SK-N-DZ (cell line): Measurements from ENCODE around the gene KIAA1671.

ENCODE experiments used
- DNase-seq: peaks from one replicate; pipeline ENCODE4 v3.0.0-alpha.2; 2015; ENCODE audit warnings: low spot score

KIAA1671 gene

DNA sequence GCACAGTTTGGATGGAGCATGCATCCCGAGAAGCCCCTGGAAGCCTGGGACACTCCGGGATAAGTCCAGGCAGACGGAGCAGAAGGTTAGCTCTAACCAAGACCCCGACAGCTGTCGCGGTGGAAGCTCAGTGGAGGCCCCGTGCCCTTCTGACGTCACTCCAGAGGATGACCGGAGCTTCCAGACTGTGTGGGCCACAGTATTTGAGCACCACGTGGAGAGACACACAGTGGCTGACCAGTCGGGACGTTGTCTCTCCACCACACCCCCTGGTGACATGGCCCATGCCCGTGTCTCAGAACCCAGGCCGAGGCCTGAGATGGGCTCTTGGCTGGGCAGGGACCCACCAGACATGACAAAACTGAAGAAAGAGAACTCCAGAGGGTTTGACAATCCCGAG is 86.3 kb downstream of the KIAA1671 start:
- no peak for DNase-seq

DNA sequence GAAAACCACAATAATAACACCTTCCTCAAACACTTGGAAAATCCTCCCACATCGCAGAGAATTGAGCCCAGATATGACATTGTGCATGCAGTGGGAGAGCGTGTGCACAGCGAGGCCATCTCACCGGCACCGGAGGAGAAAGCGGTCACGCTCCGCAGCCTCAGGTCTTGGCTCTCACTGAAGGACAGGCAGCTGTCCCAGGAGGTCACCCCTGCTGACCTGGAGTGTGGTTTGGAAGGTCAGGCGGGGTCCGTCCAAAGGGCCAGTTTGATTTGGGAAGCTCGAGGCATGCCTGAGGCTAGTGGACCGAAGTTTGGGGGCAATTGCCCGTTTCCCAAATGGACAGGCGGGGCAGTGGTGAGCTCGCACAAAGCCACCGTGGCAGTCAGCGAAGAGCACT is 86.7 kb downstream of the KIAA1671 start:
- DNase-seq: no peak

GRCh38 chr22:25039754-25040153 is 87.2 kb downstream of the KIAA1671 start:
- no peak for DNase-seq

GRCh38 chr22:25045159-25045558 is 92.6 kb downstream of the KIAA1671 start:
- DNase-seq: no peak

DNA sequence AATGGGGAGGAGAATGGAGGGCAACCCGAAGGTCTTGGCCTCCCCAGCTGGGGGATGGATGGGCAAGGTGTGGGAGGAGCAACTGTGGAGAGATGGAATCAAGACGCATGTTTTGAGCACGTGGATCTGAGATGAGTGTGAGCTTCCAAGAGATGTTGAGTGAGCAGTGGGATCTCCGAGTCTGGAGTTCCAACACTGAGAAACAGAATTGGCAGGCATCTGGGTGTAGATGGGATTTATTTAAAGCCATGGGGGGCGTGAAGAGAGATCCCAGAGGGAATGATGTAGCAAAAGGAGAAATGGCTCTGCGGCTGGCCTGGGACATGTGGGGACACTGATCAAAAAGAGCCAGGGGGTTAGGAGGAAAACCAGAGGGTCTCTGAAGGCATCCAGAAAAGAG is 95.6 kb downstream of the KIAA1671 start:
- DNase-seq: no peak

- DNase-seq: peak; percentile 58
Observed at GRCh38 chr22:25048659-25049647, 96.4 kb downstream of the KIAA1671 start.

DNA sequence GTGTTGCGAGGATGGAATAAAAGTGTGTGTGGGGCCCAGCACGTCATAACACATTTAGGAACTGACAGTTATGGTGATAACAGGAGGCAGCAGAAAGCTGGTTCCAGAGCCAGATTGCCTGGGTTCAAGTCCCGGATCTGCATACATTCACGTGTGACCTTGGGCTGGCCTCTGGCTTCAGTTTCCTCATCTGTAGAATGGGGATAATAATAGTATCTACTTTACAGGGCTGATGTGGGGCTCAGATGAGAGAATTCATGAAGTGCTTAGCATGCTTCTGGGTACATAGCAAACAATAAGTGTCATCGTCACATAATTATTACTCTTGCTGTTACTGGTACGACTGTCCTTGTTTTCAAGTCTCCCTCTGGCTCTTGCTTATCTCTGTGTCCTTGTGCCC is 97.3 kb downstream of the KIAA1671 start:
- DNase-seq: no peak

DNA sequence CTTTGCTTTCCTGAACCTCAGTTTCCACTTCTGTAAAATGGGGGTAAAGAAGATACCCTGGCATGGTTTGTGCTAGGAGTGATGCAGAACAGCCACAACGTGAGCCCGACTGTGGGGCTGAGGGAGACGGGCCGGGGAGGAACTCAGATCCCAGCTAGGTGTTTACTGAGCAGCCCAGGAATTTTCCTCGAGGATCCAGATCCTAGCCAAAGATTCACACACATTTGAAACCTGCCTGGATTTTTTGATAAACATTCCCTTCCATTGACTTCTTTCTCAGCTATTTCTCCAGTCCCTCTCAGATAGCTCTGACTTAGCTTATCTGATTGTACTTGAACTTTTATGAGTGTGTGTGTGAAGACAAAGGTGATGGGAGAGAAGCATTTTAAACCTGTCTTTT is 98.0 kb downstream of the KIAA1671 start:
- DNase-seq: no peak

- DNase-seq: no peak
Observed at GRCh38 chr22:25051073-25051472, 98.6 kb downstream of the KIAA1671 start.

GRCh38 chr22:25051983-25052710 is 99.6 kb downstream of the KIAA1671 start:
- no peak for DNase-seq

- no peak for DNase-seq
Observed at GRCh38 chr22:25053153-25053805, 100.8 kb downstream of the KIAA1671 start.

DNA sequence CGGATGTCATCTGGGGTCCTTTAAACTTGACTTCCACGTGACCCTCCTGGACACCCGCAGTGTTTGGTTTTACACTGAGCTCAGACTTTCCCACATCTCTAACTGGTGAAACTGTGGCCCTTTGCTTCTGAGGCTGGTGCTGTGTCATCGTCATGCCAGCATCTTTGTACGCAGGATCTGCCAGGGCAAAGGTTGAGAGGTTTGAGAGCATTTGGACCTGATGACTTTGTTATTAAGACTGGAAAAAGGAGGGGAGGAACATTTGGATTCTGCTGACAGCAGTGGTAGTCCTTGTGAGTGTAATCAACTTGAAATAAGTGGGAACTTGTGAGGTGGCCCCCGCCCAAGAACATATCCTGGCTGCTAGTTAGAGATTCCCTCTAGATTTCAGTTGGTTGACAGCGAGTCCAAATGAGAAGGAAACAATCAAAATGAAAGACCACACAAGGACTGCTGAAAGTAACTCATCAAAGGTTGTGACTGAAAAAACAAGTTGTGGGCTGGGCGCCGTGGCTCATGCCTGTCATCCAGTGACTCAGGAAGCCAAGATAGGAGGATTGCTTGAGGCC is 102.5 kb downstream of the KIAA1671 start:
- DNase-seq: no peak

GRCh38 chr22:25057013-25057881 is 104.7 kb downstream of the KIAA1671 start:
- peak; percentile 31 for DNase-seq

- DNase-seq: no peak
Observed at GRCh38 chr22:25059438-25059837, 106.9 kb downstream of the KIAA1671 start.

DNA sequence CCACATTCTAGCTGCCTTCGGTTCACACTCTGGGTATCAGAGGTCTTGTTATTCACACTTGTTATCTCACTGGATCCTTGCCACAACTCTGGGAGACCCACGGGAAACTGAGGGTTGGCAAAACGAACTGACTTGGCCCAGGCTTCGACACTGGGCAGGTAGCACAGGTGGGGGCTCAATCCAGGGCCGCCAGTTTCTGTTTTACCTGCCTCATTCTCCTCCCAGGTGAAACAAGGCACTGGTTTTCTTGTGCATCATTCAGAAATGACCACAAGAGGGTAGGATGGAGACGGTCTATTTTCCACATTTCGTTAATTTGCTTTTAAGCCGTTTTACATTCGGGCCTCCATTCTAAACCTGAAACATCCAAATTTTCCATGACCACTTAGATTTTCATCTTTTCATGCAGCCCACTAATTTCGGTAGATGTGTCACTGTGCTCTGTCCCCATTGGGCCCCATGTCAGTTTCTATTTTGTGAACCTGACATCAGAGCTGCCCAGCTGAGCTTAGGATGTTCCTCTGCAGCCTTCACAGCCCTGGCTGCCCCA is 108.1 kb downstream of the KIAA1671 start:
- DNase-seq: no peak

DNA sequence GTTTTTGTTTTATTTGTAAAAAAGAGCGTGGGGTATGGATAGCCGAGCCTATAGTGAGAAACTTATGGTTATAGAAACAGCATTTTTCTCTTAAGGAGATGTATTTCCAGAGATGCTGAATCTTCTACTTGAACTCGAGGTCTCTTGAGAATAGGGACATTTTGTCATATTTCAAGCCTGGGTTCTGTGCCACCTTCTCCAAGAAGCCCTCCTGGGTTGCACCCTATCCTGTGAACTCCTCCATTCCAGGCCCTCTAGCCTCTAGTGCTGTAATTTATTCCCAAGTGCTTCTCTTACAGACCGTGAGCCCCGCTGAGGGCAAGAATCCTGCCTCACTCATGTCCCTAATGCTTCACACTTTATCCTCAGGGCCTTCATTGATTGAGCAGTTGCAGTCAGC is 108.6 kb downstream of the KIAA1671 start:
- DNase-seq: no peak

- no peak for DNase-seq
Observed at GRCh38 chr22:25061605-25062376, 109.3 kb downstream of the KIAA1671 start.

GRCh38 chr22:25062386-25063085 is 110.0 kb downstream of the KIAA1671 start:
- DNase-seq: peak; percentile 27
